ENCODE measurements around the gene PTPRG.

- TF ChIP-seq, protein P1, sequence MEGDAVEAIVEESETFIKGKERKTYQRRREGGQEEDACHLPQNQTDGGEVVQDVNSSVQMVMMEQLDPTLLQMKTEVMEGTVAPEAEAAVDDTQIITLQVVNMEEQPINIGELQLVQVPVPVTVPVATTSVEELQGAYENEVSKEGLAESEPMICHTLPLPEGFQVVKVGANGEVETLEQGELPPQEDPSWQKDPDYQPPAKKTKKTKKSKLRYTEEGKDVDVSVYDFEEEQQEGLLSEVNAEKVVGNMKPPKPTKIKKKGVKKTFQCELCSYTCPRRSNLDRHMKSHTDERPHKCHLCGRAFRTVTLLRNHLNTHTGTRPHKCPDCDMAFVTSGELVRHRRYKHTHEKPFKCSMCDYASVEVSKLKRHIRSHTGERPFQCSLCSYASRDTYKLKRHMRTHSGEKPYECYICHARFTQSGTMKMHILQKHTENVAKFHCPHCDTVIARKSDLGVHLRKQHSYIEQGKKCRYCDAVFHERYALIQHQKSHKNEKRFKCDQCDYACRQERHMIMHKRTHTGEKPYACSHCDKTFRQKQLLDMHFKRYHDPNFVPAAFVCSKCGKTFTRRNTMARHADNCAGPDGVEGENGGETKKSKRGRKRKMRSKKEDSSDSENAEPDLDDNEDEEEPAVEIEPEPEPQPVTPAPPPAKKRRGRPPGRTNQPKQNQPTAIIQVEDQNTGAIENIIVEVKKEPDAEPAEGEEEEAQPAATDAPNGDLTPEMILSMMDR (IDR thresholded peaks at IDR 0.05; ENCODE audit: low read depth, low read length): no peak
- no peak for TF ChIP-seq EZH2phosphoT487 (IDR thresholded peaks at IDR 0.05; ENCODE audit: low read depth)
Measured at GRCh38 chr3:61841988-61842387, 280.6 kb downstream of the PTPRG start.

Measured in OCI-LY3 (cell line).